Lung (tissue), 12 donors: Measurements from ENCODE around the gene GNAZ. TPM values are rescaled to one million over a fixed set of nuclear protein-coding genes. Genes with fewer than 3 reads are reported as not detected.

Source experiments
- ATAC-seq: fragments of 200-7000 bp; cut with Tn5 transposase; one replicate; pipeline ENCODE4 v1.9.1; 2020; ENCODE audit warnings: moderate number of reproducible peaks; ENCODE audit not compliant: insufficient read depth, low FRiP score
- DNase-seq, 3 donors: peaks; one replicate each; pipeline ENCODE4 v3.0.0-alpha.2; 2013 to 2017
- H3K27ac ChIP-seq, 2 donors: one replicate each; pipeline ENCODE4 v1.5.1; 2013; ENCODE audit warnings: mild to moderate bottlenecking in 2 of 2, moderate library complexity in 2 of 2, control low read depth in 1 of 2, inconsistent platforms in 1 of 2, low read depth in 1 of 2, low read length in 1 of 2
- H3K27me3 ChIP-seq, 3 donors: one replicate each; pipeline ENCODE4 v1.5.1; 2013; ENCODE audit warnings: low read length in 2 of 3; ENCODE audit not compliant: control insufficient read depth in 3 of 3, insufficient read depth in 3 of 3
- H3K36me3 ChIP-seq, 4 donors: one replicate each; pipeline ENCODE4 v1.5.1; 2013; ENCODE audit warnings: low read length in 4 of 4, mild to moderate bottlenecking in 1 of 4, moderate library complexity in 1 of 4; ENCODE audit not compliant: control insufficient read depth in 4 of 4, insufficient read depth in 4 of 4
- H3K4me1 ChIP-seq, 5 donors: one replicate each; pipeline ENCODE4 v1.5.1; 2013; ENCODE audit warnings: low read length in 5 of 5, mild to moderate bottlenecking in 2 of 5, moderate library complexity in 1 of 5; ENCODE audit not compliant: control insufficient read depth in 5 of 5, insufficient read depth in 5 of 5
- H3K4me3 ChIP-seq: one replicate; pipeline ENCODE4 v1.5.1; 2013; ENCODE audit warnings: mild to moderate bottlenecking, control low read depth, moderate library complexity
- H3K9ac ChIP-seq, 2 donors: one replicate each; pipeline ENCODE4 v1.5.1; 2013; ENCODE audit warnings: low read length in 2 of 2, control low read depth in 1 of 2; ENCODE audit not compliant: insufficient read depth in 1 of 2
- H3K9me3 ChIP-seq, 4 donors: one replicate each; pipeline ENCODE4 v1.5.1; 2013; ENCODE audit warnings: low read length in 3 of 4, mild to moderate bottlenecking in 1 of 4, moderate library complexity in 1 of 4; ENCODE audit not compliant: control insufficient read depth in 4 of 4, insufficient read depth in 3 of 4
- CTCF ChIP-seq: IDR thresholded peaks from 2 replicates; pipeline ENCODE4 v1.5.1; 2012; ENCODE audit warnings: mild to moderate bottlenecking; ENCODE audit errors: control extremely low read depth, extremely low read depth
- WGBS, 2 donors: extraction: QIAGEN DNeasy Blood & Tissue Kit; methylation state at CpG; one replicate each; pipeline ENCODE4 v1.1.7; 2013; 5-methylcytosine and 5-hydroxymethylcytosine counted together
- polyA plus RNA-seq, 2 donors: library from polyadenylated mRNA; stranded (reverse); fragments of 200-250 nt; gene quantifications; one replicate each; pipeline ENCODE4 v1.2.1, GENCODE V29; 2013
- total RNA-seq, 2 donors: library from RNA; depleted of rRNA in 1 of 2; stranded (reverse); fragments of >200 nt in 1 of 2; gene quantifications; one replicate each; pipeline ENCODE4 v1.2.1, GENCODE V29; 2014 to 2021
- donor health status: control.
- donor health status: control.
- donor health status: Bipolar disorder and iron deficiency.
- donor health status: healthy.
- donor health status: DM: yes; HTN: yes; CAD: no.

The GNAZ gene
- total and polyA plus RNA-seq, 4 donors = 0.77 to 5.0 (median 2.3) TPM

GRCh38 chr22:23122992-23123803 is 52.9 kb downstream of the GNAZ start:
- H3K9ac ChIP-seq = no peak overlapping the region
- H3K27ac ChIP-seq = no peak overlapping the region
- H3K4me1 ChIP-seq = peaks cover 0 to 4% (median 0%) of the 10 kb centered on the region in 5 donors
- H3K4me3 ChIP-seq = no peak overlapping the region
- H3K36me3 ChIP-seq = no peaks in the 10 kb centered on the region
- peaks cover 0 to 2% (median 0%) of the 10 kb centered on the region in 4 donors for H3K9me3 ChIP-seq
- 95 to 97% methylated on average over 26 of the region's 26 CpGs for WGBS, 2 donors
- H3K27me3 ChIP-seq = no peaks in the 10 kb centered on the region
- TF ChIP-seq CTCF = no peak
- no peak for ATAC-seq
- DNase-seq = no peak

DNA sequence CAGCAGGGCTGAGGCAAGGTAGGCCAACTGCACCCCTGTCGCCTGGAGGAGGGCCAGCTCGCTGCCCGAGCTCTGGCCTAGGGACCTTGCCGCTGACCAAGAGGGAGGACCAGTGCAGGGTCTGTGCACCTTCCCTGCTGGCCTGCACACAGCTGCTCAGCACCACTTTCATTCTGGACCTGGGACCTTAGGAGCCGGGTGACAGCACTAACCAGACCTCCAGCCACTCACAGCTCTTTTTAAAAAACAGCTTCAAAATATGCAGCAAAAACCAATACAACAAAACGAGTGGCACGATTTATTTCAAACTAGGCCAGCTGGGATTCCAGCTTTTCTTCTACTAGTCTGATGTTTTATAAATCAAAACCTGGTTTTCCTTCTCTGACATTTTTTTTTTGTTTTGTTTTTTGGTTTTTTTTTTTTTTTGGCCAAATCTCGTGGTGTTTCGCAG is 53.5 kb downstream of the GNAZ start:
- no peak for TF ChIP-seq CTCF
- peaks cover 0 to 2% (median 0%) of the 10 kb centered on the region in 4 donors for H3K9me3 ChIP-seq
- H3K4me1 ChIP-seq = peaks cover 0 to 6% (median 0%) of the 10 kb centered on the region in 5 donors
- H3K27me3 ChIP-seq = no peaks in the 10 kb centered on the region
- ATAC-seq (no peak), DNase-seq (no peak)
- H3K4me3 ChIP-seq = no peak overlapping the region
- 83 to 89% methylated on average over 9 of the region's 9 CpGs for WGBS, 2 donors
- H3K36me3 ChIP-seq = no peaks in the 10 kb centered on the region
- no peak overlapping the region for H3K9ac ChIP-seq
- H3K27ac ChIP-seq = no peak overlapping the region

- Histone ChIP-seq H3K36me3 (no peaks in the 10 kb centered on the region), H3K27ac (no peak overlapping the region), H3K4me3 (no peak overlapping the region), H3K27me3 (no peaks in the 10 kb centered on the region), H3K9ac (no peak overlapping the region), H3K9me3 (peaks cover 0 to 2% (median 0%) of the 10 kb centered on the region in 4 donors), H3K4me1 (peaks cover 0 to 6% (median 0%) of the 10 kb centered on the region in 5 donors)
- DNase-seq = peak in 1 of 3 donors; percentile 30
- WGBS, 2 donors = 67 to 86% methylated on average over 19 of the region's 19 CpGs
- ATAC-seq = no peak
- no peak for TF ChIP-seq CTCF
These were observed 54.5 kb downstream of the GNAZ start for GRCh38 chr22:23124611-23125511.
